Measurements from ENCODE around the gene DNAH17.

GRCh38 chr17:78566947-78567346 is 10.2 kb downstream of the DNAH17 start:
- no peak for TF ChIP-seq CTCF (IDR thresholded peaks at IDR 0.05; ENCODE audit: low read depth, low read length, poor library complexity, severe bottlenecking)
- no peak for TF ChIP-seq EZH2phosphoT487 (IDR thresholded peaks at IDR 0.05; ENCODE audit: borderline replicate concordance, low read length)

Data from DOHH2 (cell line).